ENCODE data around the gene LMNA.
"Not testable (repeated sequence)": the region's sequence is repeated elsewhere in the genome, so short reads cannot be mapped to it uniquely, and the experiment has no call there.

Gene LMNA

GRCh38 chr1:156121005-156121404 lies 6.5 kb downstream of the LMNA start:
- not testable (repeated sequence) for DNase-seq (ENCODE audit: low read depth in 2 of 2, low spot score in 1 of 2)

- no peak for DNase-seq (ENCODE audit: low read depth in 2 of 2, low spot score in 1 of 2)
Observed at GRCh38 chr1:156121457-156121856, 6.9 kb downstream of the LMNA start.

- DNase-seq (ENCODE audit: low read depth in 2 of 2, low spot score in 1 of 2), result no peak
Observed at GRCh38 chr1:156122086-156122485, 7.6 kb downstream of the LMNA start.

GRCh38 chr1:156122519-156123355 lies 8.2 kb downstream of the LMNA start:
- DNase-seq (ENCODE audit: low read depth in 2 of 2, low spot score in 1 of 2), result no peak

GRCh38 chr1:156123356-156124196 lies 9.1 kb downstream of the LMNA start:
- no peak for DNase-seq (ENCODE audit: low read depth in 2 of 2, low spot score in 1 of 2)

GRCh38 chr1:156124557-156125483 lies 10.3 kb downstream of the LMNA start:
- DNase-seq (ENCODE audit: low read depth in 2 of 2, low spot score in 1 of 2), result no peak

- not testable (repeated sequence) for DNase-seq (ENCODE audit: low read depth in 2 of 2, low spot score in 1 of 2)
Observed at GRCh38 chr1:156125544-156125943, 11.0 kb downstream of the LMNA start.

GRCh38 chr1:156126043-156126629 lies 11.6 kb downstream of the LMNA start:
- DNase-seq (ENCODE audit: low read depth in 2 of 2, low spot score in 1 of 2), result no peak

- peak; percentile 36 to 63 for DNase-seq (ENCODE audit: low read depth in 2 of 2, low spot score in 1 of 2)
Observed at GRCh38 chr1:156126630-156127534, 12.4 kb downstream of the LMNA start.

GRCh38 chr1:156128308-156128653 lies 13.8 kb downstream of the LMNA start:
- no peak for DNase-seq (ENCODE audit: low read depth in 2 of 2, low spot score in 1 of 2)

- no peak for DNase-seq (ENCODE audit: low read depth in 2 of 2, low spot score in 1 of 2)
Observed at GRCh38 chr1:156128654-156129597, 14.4 kb downstream of the LMNA start.

GRCh38 chr1:156129687-156130577 lies 15.4 kb downstream of the LMNA start:
- DNase-seq (ENCODE audit: low read depth in 2 of 2, low spot score in 1 of 2), result peak; percentile 57 to 59

GRCh38 chr1:156130578-156130942 lies 16.0 kb downstream of the LMNA start:
- no peak for DNase-seq (ENCODE audit: low read depth in 2 of 2, low spot score in 1 of 2)

GRCh38 chr1:156134716-156135435 lies 20.4 kb downstream of the LMNA start:
- DNase-seq (ENCODE audit: low read depth in 2 of 2, low spot score in 1 of 2), result no peak

GRCh38 chr1:156135930-156136871 lies 21.7 kb downstream of the LMNA start:
- DNase-seq (ENCODE audit: low read depth in 2 of 2, low spot score in 1 of 2), result no peak

- DNase-seq (ENCODE audit: low read depth in 2 of 2, low spot score in 1 of 2), result no peak
Observed at GRCh38 chr1:156136970-156137483, 22.5 kb downstream of the LMNA start.
